SU-DHL-6 (cell line): ENCODE measurements around the gene SESN3.

Experiments
- CTCF ChIP-seq: fragments of 200-600 bp; sonication (generic); IDR thresholded peaks from one replicate; pipeline ENCODE4 v1.5.1; 2017; ENCODE audit warnings: antibody characterized with exemption, mild to moderate bottlenecking, low read length, moderate library complexity; ENCODE audit not compliant: insufficient read depth, poor library complexity, severe bottlenecking
- EZH2phosphoT487 ChIP-seq: fragments of 200-600 bp; sonication (generic), shearing (Covaris generic); conservative IDR thresholded peaks from 2 replicates; pipeline ENCODE4 v1.6.1; 2018; ENCODE audit warnings: mild to moderate bottlenecking, antibody characterized with exemption, low read length, moderate library complexity, mixed read lengths

GRCh38 chr11:95148406-95148805 lies 82.6 kb downstream of the SESN3 start:
- TF ChIP-seq CTCF (no peak), EZH2phosphoT487 (no peak)
